ENCODE measurements around the gene NCF1. TPM values are rescaled to one million over a fixed set of nuclear protein-coding genes. Genes with fewer than 3 reads are reported as not detected.
"Not testable (repeated sequence)": the region's sequence is repeated elsewhere in the genome, so short reads cannot be mapped to it uniquely, and the experiment has no call there.

The NCF1 gene
- total RNA-seq, 1 experiment from 2014 or later = 0.27 TPM

DNA sequence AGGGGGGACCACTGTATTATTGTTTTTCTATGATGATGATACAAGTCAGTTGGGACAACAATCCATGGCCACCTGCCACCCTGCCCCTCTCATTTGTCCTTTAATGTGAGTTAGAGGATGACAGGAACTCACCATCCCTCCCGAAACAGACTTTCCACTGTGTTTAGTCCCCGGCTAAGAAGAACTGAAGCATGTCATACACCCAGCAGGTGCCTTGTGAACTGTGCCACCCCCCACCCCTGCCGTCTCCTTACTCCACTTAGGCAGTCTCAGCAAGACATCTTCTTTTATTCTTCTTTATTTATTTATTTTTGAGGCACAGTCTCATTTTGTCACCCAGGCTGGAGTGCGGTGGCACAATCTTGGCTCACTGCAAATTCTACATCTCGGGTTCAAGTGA is 47.4 kb downstream of the NCF1 start:
- H3K36me3 ChIP-seq (ENCODE audit: control insufficient read depth in 1 of 2, insufficient read depth in 2 of 2, low read length in 2 of 2); CTCF ChIA-PET; intact Hi-C loops (cut with micrococcal nuclease); H3K9ac ChIP-seq (ENCODE audit: low read length); H3K9me3 ChIP-seq (ENCODE audit: control insufficient read depth in 1 of 2, insufficient read depth in 1 of 2, low read depth in 1 of 2, low read length in 2 of 2); H3K4me1 ChIP-seq (ENCODE audit: control insufficient read depth in 1 of 2, insufficient read depth in 2 of 2, low read length in 2 of 2); H2AFZ ChIP-seq (ENCODE audit: low read depth, low read length, poor library complexity, severe bottlenecking); DNase-seq (ENCODE audit: low read depth, low spot score); H4K20me1 ChIP-seq (ENCODE audit: insufficient read depth); H3K4me3 ChIP-seq (replicated peaks in 1 of 2; ENCODE audit: low read depth in 1 of 2, low read length in 2 of 2); H3K27me3 ChIP-seq (ENCODE audit: insufficient read depth, low read length); RAD21 ChIA-PET (ENCODE audit: low non-redundant PET in 1 of 2, low total read pairs in 2 of 2, uncharacterized antibody in 2 of 2, unreplicated experiment in 2 of 2); H3K9me2 ChIP-seq (ENCODE audit: insufficient read depth); ATAC-seq; BruUV-seq (replicated peaks); POLR2A ChIA-PET; H3K4me2 ChIP-seq (ENCODE audit: low read length); H3K27ac ChIP-seq (ENCODE audit: low read depth, low read length); H3K79me2 ChIP-seq (ENCODE audit: insufficient read depth, low read length): not testable (repeated sequence)

DNA sequence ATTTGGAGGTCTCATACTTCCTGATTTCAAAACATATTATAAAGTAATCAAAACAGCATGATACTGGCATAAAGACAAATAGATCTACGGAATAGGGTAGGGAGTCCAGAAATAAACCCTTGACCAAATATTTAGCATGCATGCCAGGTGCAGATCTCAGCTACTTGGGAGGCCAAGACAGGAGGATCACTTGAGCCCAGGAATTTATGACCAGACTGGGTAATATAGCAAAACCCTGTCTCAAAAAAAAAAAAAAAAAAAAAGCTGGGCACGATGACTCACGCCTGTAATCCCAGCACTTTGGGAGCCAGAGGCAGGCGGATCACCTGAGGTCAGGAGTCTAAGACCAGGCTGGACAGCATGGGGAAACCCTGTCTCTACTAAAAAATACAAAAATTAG is 56.1 kb downstream of the NCF1 start:
- H3K4me1 ChIP-seq (ENCODE audit: control insufficient read depth in 1 of 2, insufficient read depth in 2 of 2, low read length in 2 of 2); POLR2A ChIA-PET; H3K4me2 ChIP-seq (ENCODE audit: low read length); intact Hi-C loops (cut with micrococcal nuclease); H3K9me3 ChIP-seq (ENCODE audit: control insufficient read depth in 1 of 2, insufficient read depth in 1 of 2, low read depth in 1 of 2, low read length in 2 of 2); H3K36me3 ChIP-seq (ENCODE audit: control insufficient read depth in 1 of 2, insufficient read depth in 2 of 2, low read length in 2 of 2); H3K9ac ChIP-seq (ENCODE audit: low read length); H3K79me2 ChIP-seq (ENCODE audit: insufficient read depth, low read length); H2AFZ ChIP-seq (ENCODE audit: low read depth, low read length, poor library complexity, severe bottlenecking); BruUV-seq (replicated peaks); H4K20me1 ChIP-seq (ENCODE audit: insufficient read depth); H3K27me3 ChIP-seq (ENCODE audit: insufficient read depth, low read length); RAD21 ChIA-PET (ENCODE audit: low non-redundant PET in 1 of 2, low total read pairs in 2 of 2, uncharacterized antibody in 2 of 2, unreplicated experiment in 2 of 2); H3K4me3 ChIP-seq (replicated peaks in 1 of 2; ENCODE audit: low read depth in 1 of 2, low read length in 2 of 2); H3K9me2 ChIP-seq (ENCODE audit: insufficient read depth); DNase-seq (ENCODE audit: low read depth, low spot score); H3K27ac ChIP-seq (ENCODE audit: low read depth, low read length); CTCF ChIA-PET: not testable (repeated sequence)
- peak; percentile 85 for ATAC-seq

DNA sequence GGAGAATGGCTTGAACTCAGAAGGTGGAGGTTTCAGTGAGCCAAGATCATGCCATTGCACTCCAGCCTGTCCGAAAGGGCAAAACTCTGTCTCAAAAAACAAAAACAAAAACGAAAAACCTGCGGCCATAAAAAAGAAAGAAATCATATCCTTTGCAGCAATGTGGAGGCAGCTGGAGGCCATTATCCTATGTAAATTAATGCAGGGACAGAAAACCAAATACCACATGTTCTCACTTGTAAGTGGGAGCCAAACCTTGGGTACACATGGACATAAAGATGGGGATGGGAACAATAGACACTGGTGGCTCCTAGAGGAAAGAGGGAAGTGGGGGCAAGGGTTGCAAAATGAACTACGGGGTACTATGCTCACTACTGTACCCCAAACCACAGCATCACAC is 56.6 kb downstream of the NCF1 start:
- ATAC-seq; H3K4me3 ChIP-seq (replicated peaks in 1 of 2; ENCODE audit: low read depth in 1 of 2, low read length in 2 of 2); H3K9me3 ChIP-seq (ENCODE audit: control insufficient read depth in 1 of 2, insufficient read depth in 1 of 2, low read depth in 1 of 2, low read length in 2 of 2); DNase-seq (ENCODE audit: low read depth, low spot score); BruUV-seq (replicated peaks); intact Hi-C loops (cut with micrococcal nuclease); H4K20me1 ChIP-seq (ENCODE audit: insufficient read depth); H3K27me3 ChIP-seq (ENCODE audit: insufficient read depth, low read length); H3K36me3 ChIP-seq (ENCODE audit: control insufficient read depth in 1 of 2, insufficient read depth in 2 of 2, low read length in 2 of 2); H3K4me1 ChIP-seq (ENCODE audit: control insufficient read depth in 1 of 2, insufficient read depth in 2 of 2, low read length in 2 of 2); H2AFZ ChIP-seq (ENCODE audit: low read depth, low read length, poor library complexity, severe bottlenecking); RAD21 ChIA-PET (ENCODE audit: low non-redundant PET in 1 of 2, low total read pairs in 2 of 2, uncharacterized antibody in 2 of 2, unreplicated experiment in 2 of 2); POLR2A ChIA-PET; H3K9me2 ChIP-seq (ENCODE audit: insufficient read depth); H3K27ac ChIP-seq (ENCODE audit: low read depth, low read length); H3K79me2 ChIP-seq (ENCODE audit: insufficient read depth, low read length); CTCF ChIA-PET; H3K9ac ChIP-seq (ENCODE audit: low read length); H3K4me2 ChIP-seq (ENCODE audit: low read length): not testable (repeated sequence)

Other genes starting within 250 kb of the NCF1 start
- gene GTF2I, start 116.3 kb upstream of the NCF1 start, total RNA-seq (2021; ENCODE audit: unreplicated experiment) = 164 TPM
- 9.2 TPM for gene GTF2IRD2, start 77.6 kb downstream of the NCF1 start, total RNA-seq (2021; ENCODE audit: unreplicated experiment)
- gene CASTOR2, start 190.7 kb downstream of the NCF1 start, total RNA-seq (2021; ENCODE audit: unreplicated experiment) = 9.4 TPM